GM19035 (cell line): Measurements from ENCODE around the gene SYT6.

ENCODE experiments used
- ATAC-seq: cut with Tn5 transposase; IDR thresholded peaks from one replicate; pipeline ENCODE4 v1.9.1; 2021; ENCODE audit not compliant: unreplicated experiment

SYT6 gene

GRCh38 chr1:114122941-114123618 lies 30.6 kb downstream of the SYT6 start:
- ATAC-seq = no peak

DNA sequence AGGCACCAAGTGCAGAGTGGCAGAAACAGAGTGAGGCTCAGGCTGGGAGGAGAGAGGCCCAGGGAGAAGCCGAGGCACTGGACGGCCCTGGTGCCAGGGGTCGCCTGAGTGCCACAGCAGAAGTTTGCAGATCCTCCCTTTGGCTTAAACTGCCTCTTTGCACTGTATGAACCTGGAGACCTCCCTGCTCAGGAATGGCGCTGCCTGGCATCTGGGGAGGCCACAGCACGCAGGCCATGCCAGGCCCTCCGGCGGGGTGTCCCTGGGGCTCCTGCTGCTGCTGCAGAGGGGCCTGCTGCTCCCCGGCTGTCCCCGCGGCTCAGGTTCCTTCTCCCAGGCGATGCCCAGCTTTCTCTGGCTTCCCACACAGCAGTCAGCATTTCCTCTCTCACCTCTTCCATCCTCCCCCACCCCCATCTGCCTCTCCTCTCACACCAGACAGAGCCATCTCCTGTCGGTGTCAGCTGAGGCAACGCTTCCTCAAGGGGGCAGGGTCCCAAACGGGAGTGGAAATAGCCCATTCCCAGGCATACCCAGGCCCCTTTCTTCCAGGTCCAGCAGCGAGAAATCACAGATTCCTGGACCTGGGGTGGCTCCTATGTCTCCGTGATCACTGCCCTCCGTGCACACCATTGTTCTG lies 35.2 kb downstream of the SYT6 start:
- no peak for ATAC-seq

DNA sequence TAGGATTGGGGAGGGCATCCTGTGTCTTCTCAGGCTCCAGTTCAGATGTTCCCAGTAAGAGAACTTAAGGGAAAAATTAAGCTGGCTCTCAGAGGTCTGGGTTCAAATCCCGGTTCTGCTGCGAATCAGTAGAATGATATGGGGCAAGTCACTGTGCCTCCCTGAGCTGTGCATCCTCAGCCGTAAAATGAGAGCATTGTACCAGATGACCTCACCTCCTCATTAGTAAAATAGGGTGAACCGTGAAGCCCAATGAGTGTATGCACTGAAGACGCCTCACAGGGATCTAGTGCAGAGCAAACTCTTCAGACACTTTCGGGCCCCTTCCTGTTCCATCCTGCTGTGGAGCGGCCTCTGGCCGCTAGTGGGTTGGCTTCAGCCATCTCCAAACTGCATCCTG lies 36.0 kb downstream of the SYT6 start:
- ATAC-seq = no peak

GRCh38 chr1:114116086-114116485 lies 37.6 kb downstream of the SYT6 start:
- no peak for ATAC-seq

- no peak for ATAC-seq
Measured at GRCh38 chr1:114114185-114115094, 39.2 kb downstream of the SYT6 start.

GRCh38 chr1:114113411-114114184 lies 40.1 kb downstream of the SYT6 start:
- ATAC-seq = no peak

DNA sequence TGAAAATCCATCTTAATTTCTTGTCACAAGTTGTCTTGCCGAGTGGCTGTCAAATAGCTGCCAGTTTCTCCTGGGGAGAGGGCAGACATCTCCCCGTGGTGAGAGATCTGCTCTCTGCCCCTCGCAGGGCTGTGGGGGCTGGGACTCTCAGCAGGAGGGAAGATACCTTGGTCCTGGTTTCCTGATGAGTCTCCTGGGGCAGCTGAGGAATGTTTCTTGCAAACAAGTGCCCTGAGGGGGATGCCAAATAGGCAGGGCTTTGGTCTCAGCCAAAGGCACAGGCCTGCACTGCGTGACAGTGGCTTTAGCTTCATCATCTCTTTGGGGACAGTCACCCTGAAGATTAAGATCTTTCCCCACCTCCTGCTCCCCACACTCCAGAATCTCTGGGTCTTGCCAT lies 40.9 kb downstream of the SYT6 start:
- no peak for ATAC-seq

- ATAC-seq = no peak
Measured at GRCh38 chr1:114111731-114112641, 41.7 kb downstream of the SYT6 start.

DNA sequence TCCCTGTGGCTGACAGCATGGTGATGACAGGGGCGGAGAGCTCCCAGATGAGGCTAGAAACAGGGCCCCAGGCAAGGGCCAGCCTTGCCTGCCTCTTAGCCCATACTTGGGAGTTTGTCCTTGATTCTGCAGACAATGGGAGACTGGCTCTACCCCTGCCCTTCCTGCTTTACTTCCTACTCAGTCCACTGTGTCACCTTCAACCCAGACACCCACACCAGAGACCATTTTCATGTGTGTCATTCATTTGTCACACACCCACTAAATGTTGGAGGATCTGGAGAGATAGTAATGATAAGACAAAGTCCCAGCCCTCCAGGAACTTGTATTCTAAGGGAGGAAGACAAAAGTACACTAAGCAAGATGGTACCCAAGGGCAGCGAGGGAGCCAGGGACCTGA lies 43.7 kb downstream of the SYT6 start:
- no peak for ATAC-seq

GRCh38 chr1:114108751-114109255 lies 44.9 kb downstream of the SYT6 start:
- ATAC-seq = no peak

DNA sequence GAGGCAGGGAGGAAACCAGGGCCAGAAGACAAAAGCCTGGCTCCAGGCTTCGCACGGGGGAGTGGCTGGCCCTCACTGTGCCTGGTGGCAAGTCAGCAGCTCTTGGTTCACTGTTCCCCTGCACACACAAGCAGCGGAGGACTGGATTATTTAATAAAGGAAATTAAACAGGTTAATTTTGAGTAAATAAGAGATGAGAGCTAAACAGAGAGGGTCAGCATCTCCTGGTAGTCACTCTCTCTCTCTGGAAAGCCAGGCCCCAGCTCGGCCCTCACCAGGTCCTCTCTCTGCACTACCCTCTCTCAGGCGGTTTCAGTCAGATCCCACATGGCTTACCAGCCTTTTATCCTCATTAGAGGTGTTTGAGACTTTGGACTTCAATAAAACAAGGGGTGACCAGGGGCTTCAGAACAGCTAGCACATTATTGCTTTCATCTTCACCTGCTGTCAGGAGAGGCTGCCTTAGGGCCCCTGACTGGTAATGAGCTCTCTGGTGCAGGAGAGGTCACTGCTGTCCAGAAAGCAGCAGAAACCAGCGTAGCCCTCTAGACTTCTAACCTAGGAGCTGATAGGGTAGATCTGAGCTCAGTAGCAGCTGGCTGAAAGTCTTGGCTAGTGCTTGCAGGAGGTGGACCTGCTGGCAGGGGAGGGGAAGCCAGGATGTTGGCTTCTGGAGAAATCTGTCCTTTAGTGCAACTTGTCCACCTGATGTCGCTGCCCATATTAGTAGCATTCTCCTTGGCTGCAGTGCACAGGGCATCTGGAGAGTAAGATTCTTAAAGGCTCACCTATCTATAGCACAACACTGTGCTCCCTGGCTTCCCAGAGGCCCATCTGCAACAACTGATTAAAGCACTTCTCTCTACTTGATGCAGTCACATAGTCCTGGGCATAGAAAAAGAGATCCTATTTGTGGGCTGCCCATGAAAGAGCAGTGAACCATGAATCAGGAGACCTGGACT lies 45.9 kb downstream of the SYT6 start:
- ATAC-seq = no peak

DNA sequence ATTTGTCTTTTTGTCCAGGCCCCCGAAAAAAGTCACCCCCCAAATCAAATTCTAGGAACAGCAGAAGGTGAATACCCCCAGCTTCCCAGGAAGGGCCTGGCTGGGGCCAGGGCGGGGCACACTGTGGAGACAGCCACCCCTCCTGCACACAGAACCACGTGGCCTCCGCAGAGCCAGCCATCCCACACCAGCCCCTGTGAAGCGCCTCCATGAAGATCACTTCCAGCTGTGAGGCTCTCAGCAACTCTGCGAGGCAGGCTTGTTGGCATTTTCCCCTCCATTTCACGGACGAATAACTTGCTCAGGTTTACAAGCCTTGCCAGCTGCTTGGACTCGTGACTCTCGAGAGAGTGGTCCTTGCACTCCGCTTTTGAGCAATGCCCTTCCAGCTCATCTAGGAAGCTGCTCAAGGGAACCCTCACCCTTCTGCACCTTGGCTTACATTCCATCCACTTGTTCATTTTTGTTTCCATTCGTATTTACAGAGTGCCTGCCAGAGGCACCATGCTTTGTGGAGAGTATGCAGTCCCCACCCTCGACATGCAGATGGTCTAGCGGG lies 48.2 kb downstream of the SYT6 start:
- no peak for ATAC-seq

DNA sequence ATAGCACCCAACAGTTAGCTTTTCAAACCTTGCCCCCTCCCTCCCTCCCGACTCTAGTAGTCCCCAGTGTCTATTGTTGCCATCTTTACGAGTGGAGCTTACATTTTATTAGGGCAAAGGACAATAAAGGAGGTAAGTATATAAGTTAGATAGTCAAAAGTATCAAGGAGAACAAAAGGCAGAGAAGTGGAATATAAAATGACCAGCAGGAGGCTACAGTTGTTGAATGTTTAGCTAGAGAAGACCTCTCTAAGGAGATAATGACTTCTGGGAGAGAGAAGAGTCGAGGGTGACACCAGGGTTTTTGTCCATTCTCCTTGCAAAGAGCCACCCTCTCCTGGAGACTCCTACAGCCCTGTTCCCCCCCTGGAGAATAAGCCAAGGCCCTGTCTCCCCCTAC lies 48.7 kb downstream of the SYT6 start:
- ATAC-seq = no peak

DNA sequence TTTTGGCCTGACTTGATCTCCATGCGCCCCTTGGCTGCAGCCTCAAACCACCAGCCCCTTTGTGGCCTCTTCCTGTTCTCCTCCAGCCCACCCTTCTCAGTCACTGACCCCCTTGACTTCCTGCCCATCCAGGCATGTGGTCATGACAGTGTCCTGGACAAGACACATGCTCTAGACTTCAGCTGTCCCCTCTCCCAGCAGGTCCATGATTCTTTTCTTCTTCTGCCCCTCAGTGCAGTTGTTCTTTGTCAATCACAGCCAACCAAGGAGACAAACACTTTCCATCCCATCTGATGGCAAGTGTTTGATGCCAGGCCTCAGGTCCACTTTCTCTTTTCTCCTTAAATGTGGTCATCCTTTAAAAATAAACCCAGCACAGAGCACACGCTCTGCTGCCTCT lies 49.7 kb downstream of the SYT6 start:
- ATAC-seq = no peak

DNA sequence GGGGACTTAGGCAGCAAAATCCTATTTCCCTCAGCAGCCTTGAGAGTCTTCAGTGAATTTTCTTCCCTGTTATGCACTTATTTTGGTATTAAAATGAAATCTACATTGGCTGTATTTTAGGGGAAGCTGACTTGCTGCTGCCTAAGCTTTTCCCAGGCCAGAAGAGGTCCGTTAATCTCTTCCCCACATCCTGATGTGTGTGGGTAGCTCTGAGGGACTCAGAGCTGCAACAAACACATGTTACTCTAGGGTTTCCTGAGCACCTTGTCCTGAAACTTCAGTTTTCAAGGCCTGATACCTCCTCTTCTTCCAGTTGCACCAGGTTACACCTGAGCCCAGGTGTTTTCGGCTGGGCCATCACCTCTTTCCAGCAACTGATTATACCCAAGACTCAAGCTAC lies 51.5 kb downstream of the SYT6 start:
- no peak for ATAC-seq

- ATAC-seq = no peak
Measured at GRCh38 chr1:114100148-114100547, 53.5 kb downstream of the SYT6 start.

- ATAC-seq = no peak
Measured at GRCh38 chr1:114099268-114099667, 54.4 kb downstream of the SYT6 start.

DNA sequence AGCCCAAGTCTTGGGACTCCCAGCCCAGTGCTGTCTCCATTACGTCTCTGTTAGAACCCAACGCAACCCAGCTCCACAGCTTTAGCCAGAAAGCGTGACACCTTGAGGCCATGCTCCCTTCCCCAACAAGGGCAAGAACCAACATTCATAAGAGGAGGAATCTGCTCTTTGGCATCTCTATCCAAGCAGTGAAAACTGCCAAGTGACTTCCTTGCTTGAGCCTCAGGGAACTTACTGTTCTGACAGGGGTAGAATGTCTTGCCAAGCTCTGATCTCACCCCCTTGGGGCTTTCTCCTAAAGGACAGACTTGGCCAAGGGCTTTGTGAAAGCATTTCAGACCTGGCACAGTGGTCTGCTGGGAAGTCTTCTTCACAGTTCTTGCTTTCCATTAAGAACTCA lies 56.6 kb downstream of the SYT6 start:
- no peak for ATAC-seq
